Lower leg skin (tissue), 3 donors: ENCODE data around the gene SMIM28.

Experiments
- POLR2A ChIP-seq, 2 donors: fragments of 450-650 bp; IDR thresholded peaks; one replicate each; pipeline ENCODE4 v1.6.1; 2016 to 2017; ENCODE audit warnings: antibody characterized with exemption in 2 of 2, mild to moderate bottlenecking in 1 of 2, moderate library complexity in 1 of 2
- TF ChIP-seq, protein P1 (sequence below), 3 donors: fragments of 450-650 bp; IDR thresholded peaks; one replicate each; pipeline ENCODE4 v1.5.1; 2016; ENCODE audit warnings: antibody characterized with exemption in 3 of 3, mild to moderate bottlenecking in 3 of 3, moderate library complexity in 2 of 3

DNA sequence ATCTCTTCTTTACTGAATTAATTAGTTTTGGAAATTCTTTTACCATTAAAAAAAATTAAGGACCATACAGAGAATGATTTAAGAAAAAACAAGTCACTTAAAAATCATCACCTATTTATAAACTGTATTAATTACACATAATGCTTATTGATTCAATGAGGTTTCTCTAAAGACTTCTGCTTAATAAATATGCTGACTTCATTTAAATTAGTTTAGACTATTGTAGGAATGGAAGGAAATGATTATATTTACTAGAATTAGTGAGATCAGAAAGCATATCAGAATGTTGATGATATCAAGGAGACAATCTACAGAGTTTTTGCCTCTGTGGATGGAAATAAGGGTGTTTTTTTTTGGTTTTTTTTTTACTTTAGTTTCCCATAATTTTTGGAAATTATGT, 34.6 kb upstream of the SMIM28 start:
- TF ChIP-seq, protein P1, sequence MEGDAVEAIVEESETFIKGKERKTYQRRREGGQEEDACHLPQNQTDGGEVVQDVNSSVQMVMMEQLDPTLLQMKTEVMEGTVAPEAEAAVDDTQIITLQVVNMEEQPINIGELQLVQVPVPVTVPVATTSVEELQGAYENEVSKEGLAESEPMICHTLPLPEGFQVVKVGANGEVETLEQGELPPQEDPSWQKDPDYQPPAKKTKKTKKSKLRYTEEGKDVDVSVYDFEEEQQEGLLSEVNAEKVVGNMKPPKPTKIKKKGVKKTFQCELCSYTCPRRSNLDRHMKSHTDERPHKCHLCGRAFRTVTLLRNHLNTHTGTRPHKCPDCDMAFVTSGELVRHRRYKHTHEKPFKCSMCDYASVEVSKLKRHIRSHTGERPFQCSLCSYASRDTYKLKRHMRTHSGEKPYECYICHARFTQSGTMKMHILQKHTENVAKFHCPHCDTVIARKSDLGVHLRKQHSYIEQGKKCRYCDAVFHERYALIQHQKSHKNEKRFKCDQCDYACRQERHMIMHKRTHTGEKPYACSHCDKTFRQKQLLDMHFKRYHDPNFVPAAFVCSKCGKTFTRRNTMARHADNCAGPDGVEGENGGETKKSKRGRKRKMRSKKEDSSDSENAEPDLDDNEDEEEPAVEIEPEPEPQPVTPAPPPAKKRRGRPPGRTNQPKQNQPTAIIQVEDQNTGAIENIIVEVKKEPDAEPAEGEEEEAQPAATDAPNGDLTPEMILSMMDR (IDR thresholded peaks at IDR 0.05): no peak
- TF ChIP-seq POLR2A (IDR thresholded peaks at IDR 0.05): no peak
